ENCODE measurements around the gene RPS21.

Gene RPS21

DNA sequence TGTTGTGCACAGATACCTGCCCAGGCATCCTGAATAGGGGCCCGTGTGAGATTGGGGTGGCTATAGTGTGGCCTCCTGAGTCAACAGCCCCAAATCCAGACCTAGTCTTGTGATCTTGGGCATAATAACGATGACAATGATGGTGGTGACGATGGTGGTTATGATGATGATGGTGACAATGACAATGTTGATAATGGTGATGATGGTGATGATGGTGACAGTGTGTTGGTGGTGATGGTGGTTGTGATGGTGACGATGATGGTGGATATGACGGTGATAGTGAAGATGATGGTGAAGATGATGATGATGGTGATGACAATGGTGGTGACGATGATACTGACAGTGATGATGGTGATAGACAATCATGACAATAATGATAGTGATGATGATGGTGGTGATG, 5.1 kb upstream of the RPS21 start:
- no peak for DNase-seq

DNA sequence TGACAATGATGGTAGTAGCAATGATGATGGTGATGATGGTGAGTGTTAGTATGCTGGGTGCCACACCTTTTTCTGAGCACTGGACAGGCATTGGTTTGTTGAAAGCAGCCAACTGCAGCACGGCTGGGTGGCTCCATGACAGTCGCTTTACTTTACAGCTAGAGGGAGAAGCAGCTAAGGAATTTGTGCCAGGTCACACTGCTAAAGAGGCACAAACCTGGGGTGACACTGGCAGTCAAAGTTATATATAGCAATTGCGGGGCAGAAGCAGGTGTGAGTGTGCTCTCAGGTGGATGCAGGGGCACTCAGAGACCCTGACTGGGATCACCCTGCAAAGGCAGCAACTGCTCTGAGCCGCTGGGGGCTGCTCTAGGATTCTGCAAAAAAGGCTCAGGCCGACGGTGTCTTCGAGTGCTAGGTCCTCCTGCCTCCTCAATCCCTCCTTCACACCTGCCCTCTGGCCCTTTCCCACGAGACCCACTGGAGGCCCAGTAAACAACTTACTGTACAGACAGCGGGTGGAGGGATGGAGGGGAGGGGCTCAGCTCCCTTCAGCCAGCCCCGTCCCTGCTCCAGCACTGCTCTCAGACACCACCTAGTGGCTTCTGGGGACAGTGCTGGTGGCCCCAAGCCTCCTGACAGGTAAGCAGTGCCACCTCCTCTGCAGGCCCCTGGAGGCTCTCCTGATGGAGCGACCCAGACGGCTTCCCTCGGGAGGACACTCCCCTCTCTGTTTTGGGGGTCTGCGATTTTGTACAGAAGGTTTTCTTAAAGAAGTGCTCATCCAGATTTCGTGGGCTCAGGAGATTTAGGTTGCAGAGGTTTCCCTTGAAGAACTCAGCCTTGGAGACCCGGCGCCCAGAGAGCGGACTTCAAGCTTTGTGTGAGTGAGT, 4.4 kb upstream of the RPS21 start:
- peak; percentile 82 for DNase-seq

DNA sequence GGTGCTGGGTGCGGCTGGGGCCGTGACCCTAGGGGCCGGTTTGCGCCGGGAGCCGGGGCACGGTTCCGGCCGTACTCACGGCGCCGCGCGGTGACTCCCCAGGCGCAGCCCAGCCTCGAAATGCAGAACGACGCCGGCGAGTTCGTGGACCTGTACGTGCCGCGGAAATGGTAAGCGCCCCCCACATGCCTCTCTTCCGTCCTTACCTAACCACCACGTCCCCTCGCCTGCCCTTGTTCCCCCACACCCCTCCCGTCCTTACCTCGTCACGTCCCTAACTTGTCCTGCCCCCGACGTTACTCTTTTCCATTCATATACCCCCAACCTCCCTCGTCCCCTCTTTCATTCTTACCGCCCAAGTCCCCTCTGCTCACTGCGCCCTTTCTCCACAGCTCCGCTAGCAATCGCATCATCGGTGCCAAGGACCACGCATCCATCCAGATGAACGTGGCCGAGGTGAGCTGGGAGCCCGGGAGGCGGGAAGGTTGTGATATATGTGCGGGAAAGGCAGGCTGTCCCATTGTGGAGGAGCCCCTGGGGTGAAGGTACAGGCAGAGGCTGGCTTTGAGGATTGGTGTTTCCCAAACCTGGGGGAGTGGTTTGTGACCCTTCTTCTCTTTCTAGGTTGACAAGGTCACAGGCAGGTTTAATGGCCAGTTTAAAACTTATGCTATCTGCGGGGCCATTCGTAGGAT, 463 bp downstream of the RPS21 start:
- no peak for DNase-seq

DNA sequence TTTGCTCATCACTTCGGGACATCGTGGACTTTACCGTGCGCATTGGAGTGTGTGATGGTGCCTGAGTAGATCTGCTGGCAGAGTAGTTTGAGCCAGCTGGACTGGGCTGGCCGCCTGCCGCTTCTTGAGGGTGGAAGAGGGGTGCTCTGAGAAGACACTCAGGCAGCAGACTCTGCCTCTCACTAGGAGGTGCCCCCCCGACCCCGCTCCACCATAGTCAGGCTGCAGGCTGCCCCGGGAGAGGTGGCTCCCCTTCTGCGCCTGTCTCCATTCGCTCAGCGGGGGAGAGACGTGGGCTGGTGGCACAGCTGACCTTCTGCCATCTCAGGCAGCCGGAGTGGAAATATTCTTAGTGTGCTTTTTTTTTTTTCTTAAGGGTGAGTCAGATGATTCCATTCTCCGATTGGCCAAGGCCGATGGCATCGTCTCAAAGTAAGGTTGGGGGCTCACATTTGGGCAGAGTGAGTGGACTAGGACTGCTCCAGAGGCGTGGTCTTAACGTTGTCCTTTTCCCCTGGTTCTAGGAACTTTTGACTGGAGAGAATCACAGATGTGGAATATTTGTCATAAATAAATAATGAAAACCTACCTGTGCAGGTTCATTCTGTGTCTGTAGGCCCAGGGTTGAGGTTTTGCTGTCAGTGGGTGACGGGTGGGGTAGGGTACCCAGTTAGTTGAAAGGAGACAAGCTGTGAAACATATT, 1.2 kb downstream of the RPS21 start:
- DNase-seq = no peak

DNA sequence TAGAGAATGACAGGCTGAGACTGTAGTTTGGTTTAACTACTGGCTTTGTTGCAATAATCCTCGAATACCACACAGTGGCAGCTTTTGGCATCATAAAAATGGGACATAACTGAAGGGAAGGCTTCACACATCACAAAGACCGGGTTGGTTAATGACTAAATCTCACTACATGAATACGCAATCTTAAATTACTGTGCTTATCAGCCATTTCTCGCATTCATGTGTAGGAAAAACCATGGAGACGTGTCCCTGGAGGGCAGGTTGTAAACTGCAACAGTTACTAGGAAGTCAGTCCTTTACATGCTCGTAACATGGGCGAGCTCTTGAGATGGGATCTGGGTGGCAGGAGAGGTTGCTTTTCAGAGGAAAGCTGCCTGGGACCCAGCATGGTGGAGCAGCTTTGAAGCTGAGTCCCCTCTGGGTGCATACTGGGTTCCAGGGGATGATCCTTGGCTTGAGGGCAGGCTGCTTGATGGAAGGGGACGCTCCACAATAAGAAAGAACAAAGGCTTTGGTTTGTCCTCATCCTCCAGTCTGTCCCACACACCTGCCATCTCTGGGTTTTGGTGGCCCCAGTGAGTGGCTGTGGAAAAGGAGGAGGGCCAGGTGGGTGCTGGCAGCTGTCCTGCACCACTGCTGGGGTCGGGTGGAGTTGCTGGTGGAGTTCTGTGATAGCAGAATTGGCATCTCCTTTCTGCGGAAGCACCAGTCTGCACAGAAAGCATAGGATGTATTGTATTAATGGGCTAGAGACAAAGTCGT, 2.1 kb downstream of the RPS21 start:
- DNase-seq = no peak

DNA sequence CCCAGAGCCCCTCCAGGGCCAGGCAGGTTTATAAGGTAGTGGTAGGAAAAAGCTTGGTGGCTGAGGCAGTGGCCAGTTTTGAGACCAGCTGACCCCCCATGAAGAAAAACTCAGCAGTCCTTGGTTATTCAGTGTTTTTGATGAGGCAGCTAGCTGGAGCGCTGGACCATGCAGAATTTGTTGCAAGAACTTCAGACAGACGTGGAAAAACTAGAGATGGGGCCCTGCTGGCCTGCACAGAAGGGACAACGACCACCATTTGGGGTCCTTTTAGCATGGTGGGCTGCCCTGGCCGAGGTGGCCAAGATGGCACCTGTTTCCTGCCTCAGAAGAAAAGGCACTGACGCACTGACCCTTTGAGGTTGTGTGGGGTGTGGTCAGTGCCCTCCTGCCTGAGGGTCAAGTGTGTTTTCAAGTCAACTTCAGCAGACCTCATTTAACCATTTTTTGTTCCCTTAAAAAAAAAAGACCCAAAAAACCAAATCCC, 2.7 kb downstream of the RPS21 start:
- no peak for DNase-seq

DNA sequence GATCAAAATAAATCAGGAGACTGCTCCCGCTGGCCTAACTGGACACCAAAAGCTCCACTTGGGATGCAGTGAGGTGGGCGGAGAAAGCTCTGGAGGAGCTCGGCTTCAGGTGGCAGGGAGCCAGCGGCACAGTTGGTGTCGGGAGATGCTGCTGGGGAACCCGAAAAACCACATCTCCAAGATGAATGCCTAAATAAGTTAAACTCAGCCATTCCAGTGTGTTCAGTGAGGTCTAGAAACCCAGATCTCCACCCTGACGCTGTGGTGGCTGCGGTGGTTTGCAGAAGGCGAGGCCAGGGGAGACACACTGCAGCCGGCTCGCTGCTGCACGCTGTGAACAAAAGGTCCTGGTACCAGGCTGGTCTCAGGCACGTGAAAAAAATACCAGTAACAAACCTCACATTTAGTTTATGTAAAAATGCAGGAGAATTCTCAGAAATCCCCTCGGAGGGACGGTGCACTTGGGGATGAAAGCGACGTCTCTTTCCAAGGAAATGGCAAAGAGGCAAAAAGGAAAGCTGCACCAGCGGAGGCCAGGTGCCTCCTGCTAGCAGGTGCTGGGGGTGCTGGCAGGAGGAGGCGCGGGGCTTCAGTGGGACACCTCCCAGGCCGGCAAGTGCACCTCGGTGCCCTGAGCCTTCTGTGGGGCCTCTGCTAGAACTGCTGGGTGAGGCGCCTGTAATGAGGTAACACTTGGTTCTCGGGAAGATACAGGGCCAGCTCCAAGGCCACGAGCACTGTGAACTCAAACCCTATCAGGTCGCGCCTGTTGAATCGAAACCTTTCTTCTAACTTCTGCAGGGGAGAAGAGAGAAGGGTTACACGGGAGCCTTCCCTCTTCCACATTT, 3.6 kb downstream of the RPS21 start:
- no peak for DNase-seq

DNA sequence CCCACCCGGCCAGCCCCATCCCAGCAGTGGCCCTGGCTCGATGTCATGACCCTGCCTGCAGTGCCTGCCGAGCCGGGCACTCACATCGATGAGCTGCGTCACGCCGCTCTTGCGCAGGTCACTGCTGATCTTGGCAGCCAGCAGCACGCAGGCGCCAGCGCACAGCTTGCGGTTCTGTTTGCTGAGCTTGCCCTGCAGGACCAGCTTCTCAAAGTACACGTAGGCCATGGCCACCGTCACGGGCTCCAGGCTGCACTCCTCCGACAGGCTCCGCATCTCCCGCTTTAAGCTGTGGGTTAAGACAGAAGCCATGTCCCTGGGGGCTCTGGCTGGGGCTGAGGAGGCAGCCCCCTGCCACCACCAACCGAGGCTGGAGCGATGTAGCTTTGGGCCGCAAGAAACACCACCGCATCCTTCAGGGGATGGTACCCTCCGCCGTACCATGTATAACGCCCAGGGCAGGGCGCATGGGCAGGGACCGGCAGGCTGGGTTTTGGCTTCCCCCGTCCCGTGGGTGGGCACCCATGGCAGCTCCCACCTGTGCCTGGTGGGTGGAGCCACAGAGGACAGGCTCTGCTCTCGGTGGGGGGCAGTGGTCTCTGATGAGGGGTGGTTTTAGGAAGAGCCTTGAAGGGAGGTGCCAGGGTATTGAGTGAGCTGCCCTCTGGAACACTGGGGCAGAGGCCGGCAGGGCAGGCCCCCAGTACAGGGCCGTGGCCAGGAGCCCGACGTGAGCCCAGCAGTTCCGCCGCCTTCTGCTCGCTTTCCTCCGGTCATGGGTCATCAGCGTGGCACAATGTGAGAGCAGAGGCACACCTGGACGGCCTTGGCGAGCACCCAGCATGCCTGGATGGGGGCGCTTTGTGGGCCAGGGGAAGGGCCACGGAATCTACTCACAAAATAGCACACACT, 4.5 kb downstream of the RPS21 start:
- no peak for DNase-seq

DNA sequence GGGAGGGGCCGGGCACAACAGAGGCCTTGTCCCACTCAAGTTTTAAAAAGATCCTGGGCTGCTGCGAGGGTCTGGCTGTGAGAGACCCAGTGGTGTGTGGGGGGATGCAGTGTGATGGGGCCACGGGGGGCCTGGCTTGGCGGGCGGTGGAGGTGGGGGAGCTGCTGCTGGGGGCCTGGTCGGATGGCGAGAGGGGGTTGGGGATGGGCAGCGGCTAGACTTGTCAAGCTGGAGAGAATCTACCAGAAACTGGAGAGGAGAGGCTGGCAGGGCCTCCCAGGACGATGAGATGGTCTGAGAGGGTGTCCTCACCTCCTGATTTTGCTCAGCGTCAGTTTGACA, 5.1 kb downstream of the RPS21 start:
- no peak for DNase-seq

DNA sequence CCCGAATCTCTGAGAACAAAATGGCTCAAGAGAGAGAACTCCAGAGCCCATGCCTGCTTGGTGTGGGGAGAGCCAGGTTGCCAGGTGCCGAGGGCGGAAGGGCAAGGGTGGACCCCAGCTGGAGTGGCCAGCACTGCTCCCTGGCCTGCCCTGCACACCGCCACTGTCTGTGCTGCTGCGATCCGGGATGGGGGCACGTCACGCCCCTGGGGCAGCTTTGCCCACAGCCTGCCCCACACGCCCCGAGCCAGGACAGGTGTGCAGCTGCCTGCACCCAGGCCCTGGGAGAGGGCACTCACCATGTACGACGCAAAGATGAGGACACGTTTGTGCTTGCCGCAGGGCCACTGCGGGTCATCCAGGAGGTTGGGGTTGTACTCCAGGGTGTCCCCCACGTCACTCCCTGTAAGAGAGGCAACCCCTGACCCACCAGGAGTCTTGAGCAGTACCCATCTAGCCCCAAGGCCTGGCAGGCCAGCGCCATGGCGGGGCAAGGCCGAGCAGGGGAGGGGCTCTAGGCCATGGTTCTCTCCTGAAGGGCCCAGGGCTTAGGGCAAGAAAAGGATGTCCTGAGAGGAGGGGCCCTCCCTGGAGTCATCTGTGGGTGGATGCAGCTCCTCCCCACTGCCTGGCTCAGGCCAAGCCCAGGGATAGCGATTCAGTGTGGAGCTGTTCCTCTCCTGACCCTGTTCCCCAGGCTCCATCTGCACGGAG, 5.9 kb downstream of the RPS21 start:
- DNase-seq = no peak

DNA sequence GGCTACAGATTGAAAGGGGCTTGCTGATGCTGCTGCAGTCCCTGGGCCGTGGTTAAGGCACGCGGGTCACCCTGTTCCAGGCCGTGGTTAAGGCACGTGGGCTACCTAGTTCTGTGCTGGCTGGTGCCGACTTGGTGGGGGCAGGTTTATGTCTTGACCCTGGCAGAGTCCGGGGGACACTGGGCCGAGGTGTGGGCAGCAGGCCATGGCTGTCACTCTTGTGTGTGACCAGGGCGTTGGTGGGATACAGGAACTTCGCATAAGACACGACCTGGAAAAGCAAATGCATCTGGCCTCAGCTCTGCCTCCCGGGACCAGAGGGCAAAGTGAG, 6.4 kb downstream of the RPS21 start:
- DNase-seq = no peak

DNA sequence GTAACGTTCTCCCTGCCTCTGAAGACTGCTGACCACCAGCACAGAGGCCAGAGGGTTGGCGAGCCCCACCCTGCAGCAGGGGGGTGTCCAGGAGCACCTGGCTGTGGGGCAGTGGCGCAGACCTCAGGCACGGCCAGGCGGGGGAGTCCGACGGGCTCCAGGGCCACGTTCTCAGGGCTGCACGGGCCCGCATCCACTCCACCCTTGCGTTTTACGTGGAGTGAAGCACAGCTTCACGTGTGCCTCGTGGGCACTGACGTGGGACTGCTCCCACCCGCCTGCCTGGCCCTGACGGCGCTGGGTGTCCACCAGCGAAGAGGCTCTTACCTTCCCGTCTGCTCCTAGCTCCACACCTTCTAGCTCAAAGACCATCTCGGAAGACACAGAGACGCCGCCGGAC, 6.9 kb downstream of the RPS21 start:
- DNase-seq = no peak

DNA sequence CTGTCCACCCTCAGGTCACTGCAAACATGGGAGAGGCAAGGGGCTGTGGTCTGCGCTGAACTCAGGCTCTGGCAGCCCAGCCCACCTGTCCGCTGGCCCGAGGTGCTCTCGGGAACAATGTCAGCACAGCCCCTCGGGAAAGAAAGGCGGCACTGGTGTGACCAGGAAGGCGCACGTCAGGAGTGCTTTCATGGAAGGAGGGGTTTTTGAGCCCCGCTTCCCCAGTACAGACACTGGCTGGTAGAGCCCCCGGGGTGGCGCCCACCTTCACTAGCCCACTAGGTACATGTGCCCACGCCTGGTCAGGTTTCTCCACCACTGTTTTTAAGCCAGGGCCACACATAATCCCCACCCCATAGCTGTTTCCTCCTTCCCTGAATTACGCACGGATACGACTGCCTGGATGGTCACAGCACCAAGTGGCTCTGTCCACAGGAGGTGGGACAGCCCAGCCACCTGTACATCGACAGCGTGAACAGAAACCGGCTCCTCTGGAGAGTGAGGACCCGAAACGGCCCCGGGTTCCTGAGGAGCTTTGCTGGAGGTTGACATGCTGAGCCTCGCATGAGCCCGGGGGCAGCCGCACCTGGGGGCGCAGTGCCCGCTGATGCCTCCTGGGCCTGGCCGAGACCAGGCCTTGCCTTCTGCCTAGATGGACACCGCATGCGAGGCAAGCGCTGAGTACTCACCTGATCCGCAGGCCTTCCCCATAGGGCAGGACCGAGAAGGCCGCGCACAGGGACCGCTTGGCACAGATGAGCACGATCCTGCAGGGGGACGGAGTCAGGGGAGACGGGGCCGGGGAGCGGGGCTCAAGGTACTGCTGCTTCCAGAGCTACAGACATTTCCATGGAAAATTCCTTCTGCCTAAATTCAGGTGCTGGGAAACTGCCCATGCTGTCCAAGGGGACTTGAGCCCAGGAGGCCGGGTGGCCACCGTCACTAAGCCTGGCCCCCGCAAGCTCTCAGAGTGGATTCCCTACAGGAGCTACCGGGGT, 7.6 kb downstream of the RPS21 start:
- DNase-seq = no peak

DNA sequence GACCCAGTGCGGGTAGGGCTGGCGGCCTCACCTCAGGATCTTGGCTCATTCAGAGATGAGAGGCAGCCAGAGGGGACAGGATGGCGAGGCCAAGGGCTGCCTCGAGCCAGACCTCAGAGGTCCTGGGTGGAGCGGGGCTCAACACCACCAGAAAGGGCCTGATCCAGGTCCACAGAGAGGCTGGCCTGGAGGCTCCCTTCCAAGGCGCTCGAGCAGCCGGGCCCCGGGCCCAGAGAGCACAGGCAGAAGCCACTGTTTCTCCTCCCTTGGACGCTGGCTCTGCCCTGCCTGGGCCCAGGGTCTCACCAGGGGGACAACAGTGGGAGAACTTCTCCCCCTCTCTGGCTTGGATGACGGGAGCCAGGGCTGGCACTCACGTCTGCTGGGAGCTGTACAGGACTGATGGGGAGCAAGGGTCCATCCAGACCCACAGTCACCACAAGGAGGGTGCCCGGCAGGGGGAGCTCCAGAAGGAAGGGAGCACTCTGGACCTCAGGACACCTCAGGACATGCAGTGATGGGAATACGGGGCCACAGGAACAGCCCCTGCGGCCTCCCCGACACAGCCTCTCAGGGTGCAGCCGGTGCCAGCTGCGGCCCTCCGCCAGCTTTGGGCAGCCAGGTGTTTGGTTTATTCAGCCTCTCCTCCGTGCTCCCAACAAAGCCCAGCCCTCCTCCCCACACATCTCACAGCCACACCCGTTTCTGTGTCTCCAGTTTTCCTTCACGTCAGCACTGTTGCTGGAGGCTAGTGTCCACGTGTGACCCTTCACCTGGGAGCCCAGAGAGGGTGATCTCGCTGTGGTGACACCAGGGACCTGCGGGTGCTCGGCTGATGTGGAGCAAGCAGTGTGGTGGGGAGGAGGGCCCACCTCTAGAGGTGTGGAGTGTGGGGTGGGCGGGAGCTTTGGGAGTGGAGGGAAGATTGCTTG, 8.7 kb downstream of the RPS21 start:
- no peak for DNase-seq

DNA sequence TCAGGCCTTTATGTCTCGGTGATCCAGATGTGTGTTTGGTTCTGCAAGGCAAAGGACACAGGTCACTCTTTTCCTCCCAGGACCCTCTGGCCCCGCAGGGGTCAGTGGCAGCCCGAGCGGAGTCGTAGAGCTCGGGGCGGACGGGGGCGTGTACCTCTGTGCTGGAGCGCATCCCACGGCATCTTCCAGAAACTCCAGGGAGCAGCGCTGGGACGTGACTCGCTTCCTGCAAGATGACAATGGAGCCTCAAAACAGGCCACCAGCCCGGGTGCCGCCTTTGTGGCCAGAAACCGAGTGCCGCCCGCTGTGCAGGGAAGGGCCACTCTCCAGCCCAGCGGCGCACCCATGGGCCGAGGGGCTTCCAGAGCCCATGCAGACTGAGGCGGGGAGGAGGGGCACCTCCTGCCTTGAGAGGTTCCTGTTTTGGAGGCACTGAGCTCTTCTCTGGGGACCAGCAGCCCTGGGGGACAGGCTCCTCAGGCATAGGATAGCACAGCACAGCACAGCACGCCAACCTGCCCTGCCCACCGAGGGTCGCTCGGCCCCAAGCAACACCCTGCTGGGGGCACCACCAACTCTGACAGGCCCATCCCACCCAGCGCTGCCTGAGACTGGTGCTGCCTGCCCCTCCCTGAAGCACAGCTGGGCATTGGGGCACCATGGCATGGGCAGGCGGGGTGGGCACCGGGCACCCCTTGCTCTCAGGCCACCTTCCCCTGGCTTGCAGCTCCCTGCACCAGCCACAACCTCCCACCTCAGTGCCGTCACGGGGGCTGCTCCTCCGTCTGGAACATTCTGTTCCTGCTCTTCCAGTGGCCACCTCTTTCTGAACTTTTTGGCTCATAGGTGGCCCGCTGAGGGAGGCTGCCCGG, 9.7 kb downstream of the RPS21 start:
- DNase-seq = no peak

DNA sequence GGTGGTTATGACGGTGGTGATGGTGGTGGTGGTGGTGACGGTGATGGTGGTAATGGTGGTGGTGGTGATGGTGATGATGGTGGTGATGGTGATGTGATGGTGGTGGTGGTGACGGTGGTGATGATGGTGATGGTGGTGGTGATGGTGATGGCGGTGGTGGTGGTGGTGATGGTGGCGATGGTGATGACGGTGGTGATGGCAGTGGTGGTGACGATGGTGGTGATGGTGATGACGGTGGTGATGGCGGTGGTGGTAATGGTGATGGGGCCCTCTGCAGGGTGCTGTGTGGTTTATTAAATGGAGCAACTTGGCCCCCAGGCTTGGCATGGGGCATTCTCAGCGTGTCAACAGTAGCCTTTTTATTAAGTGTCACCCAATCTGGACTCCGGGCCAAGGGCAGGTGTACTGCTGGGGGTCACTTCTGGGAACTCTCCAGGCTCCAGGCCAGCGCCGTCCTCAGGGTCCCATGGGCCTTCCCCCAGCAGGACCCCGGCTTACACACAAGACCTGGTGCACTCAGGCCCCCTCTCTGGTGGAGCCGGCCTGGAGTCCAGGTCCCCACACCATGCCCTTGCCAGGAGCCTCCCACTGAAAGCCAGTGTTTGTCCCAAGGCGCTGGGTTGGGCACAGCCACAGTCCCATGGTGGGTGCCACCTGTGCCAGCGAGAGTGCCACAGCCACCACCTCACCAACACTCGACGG, 11.4 kb downstream of the RPS21 start:
- DNase-seq = no peak
